Measurements from ENCODE around the gene BHLHA9.

DNA sequence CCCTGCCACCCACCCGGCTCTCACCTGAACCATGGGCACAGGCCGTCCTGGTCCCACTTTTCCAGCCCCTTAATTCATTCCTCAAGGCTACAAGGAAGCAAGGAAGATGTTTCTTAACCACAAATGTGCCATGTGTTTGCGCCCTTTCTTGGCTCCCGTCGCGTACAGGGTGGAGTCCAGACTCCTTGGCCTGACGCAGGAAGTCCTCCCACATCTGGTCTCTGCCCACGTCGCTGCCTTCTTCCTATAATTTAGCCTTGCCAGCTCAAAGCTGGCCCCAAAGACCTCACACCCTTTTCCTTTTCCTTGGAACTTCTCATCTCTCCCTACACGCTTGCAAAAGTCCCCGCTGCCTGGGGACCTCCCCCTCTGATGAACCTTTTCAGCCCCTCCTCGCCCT, 38.8 kb upstream of the BHLHA9 start:
- TF ChIP-seq, protein P1, sequence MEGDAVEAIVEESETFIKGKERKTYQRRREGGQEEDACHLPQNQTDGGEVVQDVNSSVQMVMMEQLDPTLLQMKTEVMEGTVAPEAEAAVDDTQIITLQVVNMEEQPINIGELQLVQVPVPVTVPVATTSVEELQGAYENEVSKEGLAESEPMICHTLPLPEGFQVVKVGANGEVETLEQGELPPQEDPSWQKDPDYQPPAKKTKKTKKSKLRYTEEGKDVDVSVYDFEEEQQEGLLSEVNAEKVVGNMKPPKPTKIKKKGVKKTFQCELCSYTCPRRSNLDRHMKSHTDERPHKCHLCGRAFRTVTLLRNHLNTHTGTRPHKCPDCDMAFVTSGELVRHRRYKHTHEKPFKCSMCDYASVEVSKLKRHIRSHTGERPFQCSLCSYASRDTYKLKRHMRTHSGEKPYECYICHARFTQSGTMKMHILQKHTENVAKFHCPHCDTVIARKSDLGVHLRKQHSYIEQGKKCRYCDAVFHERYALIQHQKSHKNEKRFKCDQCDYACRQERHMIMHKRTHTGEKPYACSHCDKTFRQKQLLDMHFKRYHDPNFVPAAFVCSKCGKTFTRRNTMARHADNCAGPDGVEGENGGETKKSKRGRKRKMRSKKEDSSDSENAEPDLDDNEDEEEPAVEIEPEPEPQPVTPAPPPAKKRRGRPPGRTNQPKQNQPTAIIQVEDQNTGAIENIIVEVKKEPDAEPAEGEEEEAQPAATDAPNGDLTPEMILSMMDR (IDR thresholded peaks at IDR 0.05): no peak
- TF ChIP-seq POLR2A (IDR thresholded peaks at IDR 0.05): no peak

Data from right lobe of liver (tissue), 4 donors.